Upper lobe of left lung (tissue), 6 donors: Measurements from ENCODE around the gene LHX2. TPM values are rescaled to one million over a fixed set of nuclear protein-coding genes. Genes with fewer than 3 reads are reported as not detected.
A peak's percentile ranks its signal among the peaks of the same experiment; 100 is the strongest.
"Not testable (repeated sequence)": the region's sequence is repeated elsewhere in the genome, so short reads cannot be mapped to it uniquely, and the experiment has no call there.

ENCODE experiments used
- ATAC-seq, 2 donors: fragments of 200-7000 bp; cut with Tn5 transposase; one replicate each; pipeline ENCODE4 v1.9.1; 2022; ENCODE audit warnings: mild to moderate bottlenecking in 2 of 2, moderate library complexity in 2 of 2; ENCODE audit not compliant: low FRiP score in 2 of 2
- DNase-seq, 2 donors: peaks; one replicate each; pipeline ENCODE4 v3.0.0-alpha.2; 2019 to 2020
- H3K27ac ChIP-seq, 4 donors: fragments of 200-600 bp; sonication (generic); one replicate each; pipeline ENCODE4 v1.5.1; 2016 to 2019
- H3K27me3 ChIP-seq, 4 donors: fragments of 200-600 bp; sonication (generic); one replicate each; pipeline ENCODE4 v1.5.1; 2017 to 2019
- H3K36me3 ChIP-seq, 4 donors: fragments of 200-600 bp; sonication (generic); one replicate each; pipeline ENCODE4 v1.5.1; 2016 to 2019
- H3K4me1 ChIP-seq, 4 donors: fragments of 200-600 bp; sonication (generic); one replicate each; pipeline ENCODE4 v1.5.1; 2018 to 2019
- H3K4me3 ChIP-seq, 4 donors: fragments of 200-600 bp; sonication (generic); one replicate each; pipeline ENCODE4 v1.5.1; 2017 to 2019; ENCODE audit warnings: mild to moderate bottlenecking in 2 of 4, moderate library complexity in 1 of 4
- H3K9me3 ChIP-seq, 4 donors: fragments of 200-600 bp; sonication (generic); one replicate each; pipeline ENCODE4 v1.5.1; 2018 to 2019
- EP300 ChIP-seq, 4 donors: sonication (generic); formaldehyde crosslinking; IDR thresholded peaks; one replicate each; pipeline ENCODE4 v1.5.1; 2017; ENCODE audit warnings: antibody characterized with exemption in 4 of 4, control low read depth in 2 of 4
- POLR2A ChIP-seq, 4 donors: fragments of 450-650 bp; IDR thresholded peaks; one replicate each; pipeline ENCODE4 v1.5.1; 2016 to 2017; ENCODE audit warnings: antibody characterized with exemption in 4 of 4, mild to moderate bottlenecking in 2 of 4
- POLR2AphosphoS5 ChIP-seq, 2 donors: sonication (generic); formaldehyde crosslinking; IDR thresholded peaks; one replicate each; pipeline ENCODE4 v1.5.1; 2017; ENCODE audit warnings: antibody characterized with exemption in 2 of 2
- WGBS, 2 donors: methylation state at CpG; one replicate each; pipeline ENCODE4 v1.1.5; 2017 to 2018; 5-methylcytosine and 5-hydroxymethylcytosine counted together
- total RNA-seq, 6 donors: library from RNA; depleted of rRNA in 4 of 6; stranded (reverse); fragments of >200 nt in 4 of 6; gene quantifications; one replicate each; pipeline versions ENCODE4 v1.1.0 to v1.2.1, GENCODE V29; 2016 to 2021
- TF ChIP-seq, protein P1 (sequence below), 6 experiments: fragments of 450-650 bp in 4 of 6; fragments of 200-600 bp in 2 of 6; sonication (generic) in 2 of 6; IDR thresholded peaks; one replicate each; pipeline ENCODE4 v1.5.1; 2016 to 2019; ENCODE audit warnings: antibody characterized with exemption in 6 of 6
- donor health status: DM: no; HTN: no; CAD: no; lungs with moderate emphysema.
- donor health status: DM: no; HTN: yes; CAD: no; lungs with severe emphysema.

LHX2 gene
- total RNA-seq, 6 donors from 2014 or later, result not detected

DNA sequence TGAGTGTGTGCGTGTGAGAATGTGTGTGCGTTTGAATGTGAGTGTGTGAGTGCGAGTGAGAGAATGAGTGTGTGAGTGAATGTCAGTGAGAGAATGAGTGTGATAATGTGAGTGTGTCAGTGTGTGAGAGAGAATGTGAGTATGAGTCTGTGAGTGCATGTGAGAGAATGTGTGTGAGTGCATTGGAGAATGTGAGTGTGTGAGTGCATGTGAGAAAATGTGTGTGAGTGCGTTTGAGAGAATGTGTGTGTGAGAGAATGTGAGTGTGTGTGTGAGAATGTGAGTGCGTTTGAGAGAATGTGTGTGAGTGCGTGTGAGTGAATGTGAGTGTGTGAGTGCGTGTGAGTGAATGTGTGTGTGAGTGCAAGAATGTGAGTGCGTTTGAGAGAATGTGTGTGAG, 39.0 kb upstream of the LHX2 start:
- no peaks in the 10 kb centered on the region for H3K36me3 ChIP-seq
- no peaks in the 10 kb centered on the region for H3K9me3 ChIP-seq
- TF ChIP-seq EP300 (IDR thresholded peaks at IDR 0.05), result no peak
- TF ChIP-seq, protein P1, sequence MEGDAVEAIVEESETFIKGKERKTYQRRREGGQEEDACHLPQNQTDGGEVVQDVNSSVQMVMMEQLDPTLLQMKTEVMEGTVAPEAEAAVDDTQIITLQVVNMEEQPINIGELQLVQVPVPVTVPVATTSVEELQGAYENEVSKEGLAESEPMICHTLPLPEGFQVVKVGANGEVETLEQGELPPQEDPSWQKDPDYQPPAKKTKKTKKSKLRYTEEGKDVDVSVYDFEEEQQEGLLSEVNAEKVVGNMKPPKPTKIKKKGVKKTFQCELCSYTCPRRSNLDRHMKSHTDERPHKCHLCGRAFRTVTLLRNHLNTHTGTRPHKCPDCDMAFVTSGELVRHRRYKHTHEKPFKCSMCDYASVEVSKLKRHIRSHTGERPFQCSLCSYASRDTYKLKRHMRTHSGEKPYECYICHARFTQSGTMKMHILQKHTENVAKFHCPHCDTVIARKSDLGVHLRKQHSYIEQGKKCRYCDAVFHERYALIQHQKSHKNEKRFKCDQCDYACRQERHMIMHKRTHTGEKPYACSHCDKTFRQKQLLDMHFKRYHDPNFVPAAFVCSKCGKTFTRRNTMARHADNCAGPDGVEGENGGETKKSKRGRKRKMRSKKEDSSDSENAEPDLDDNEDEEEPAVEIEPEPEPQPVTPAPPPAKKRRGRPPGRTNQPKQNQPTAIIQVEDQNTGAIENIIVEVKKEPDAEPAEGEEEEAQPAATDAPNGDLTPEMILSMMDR (IDR thresholded peaks at IDR 0.05), result no peak
- TF ChIP-seq POLR2AphosphoS5 (IDR thresholded peaks at IDR 0.05), result no peak
- TF ChIP-seq POLR2A (IDR thresholded peaks at IDR 0.05), result no peak
- no peak overlapping the region for H3K27ac ChIP-seq
- WGBS, 2 donors, result 96 to 98% methylated on average over 8 of the region's 8 CpGs
- H3K4me1 ChIP-seq, result no peaks in the 10 kb centered on the region
- no peaks in the 10 kb centered on the region for H3K27me3 ChIP-seq
- DNase-seq (no peak), ATAC-seq (no peak)
- H3K4me3 ChIP-seq, result no peak overlapping the region

DNA sequence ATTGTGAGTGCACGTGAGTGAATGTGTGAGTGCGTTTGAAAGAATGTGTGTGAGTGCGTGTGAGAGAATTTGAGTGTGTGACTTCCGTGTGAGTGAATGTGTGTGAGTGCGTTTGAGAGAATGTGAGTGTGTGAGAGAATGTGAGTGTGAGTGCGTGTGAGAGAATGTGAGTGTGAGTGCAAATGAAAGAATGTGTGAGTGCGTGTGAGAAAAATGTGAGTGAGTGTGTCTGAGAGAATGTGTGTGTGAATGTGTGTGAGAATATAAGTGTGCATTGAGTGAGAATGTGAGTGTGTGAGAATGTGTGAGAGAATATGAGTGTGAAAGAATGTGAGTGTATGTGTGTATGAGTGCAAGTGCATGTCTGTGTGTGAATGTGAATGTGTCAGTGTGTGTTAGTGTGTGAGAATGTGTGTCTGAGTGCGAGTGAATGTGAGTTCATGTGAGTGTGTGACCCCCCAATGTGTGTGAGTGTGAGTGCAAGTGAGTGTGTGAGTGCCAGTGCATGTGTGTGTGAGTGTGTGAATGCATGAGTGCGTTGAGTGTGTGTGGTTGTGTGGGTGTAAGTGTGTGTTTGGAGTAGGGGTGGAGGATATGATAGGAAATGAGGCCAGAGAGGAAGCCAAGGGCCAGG, 37.9 kb upstream of the LHX2 start:
- WGBS, 2 donors, result 84 to 85% methylated on average over 9 of the region's 9 CpGs
- Histone ChIP-seq H3K9me3 (no peaks in the 10 kb centered on the region), H3K4me3 (no peak overlapping the region), H3K4me1 (no peaks in the 10 kb centered on the region), H3K36me3 (no peaks in the 10 kb centered on the region), H3K27me3 (no peaks in the 10 kb centered on the region), H3K27ac (no peak overlapping the region)
- TF ChIP-seq POLR2A (IDR thresholded peaks at IDR 0.05), result no peak
- no peak for TF ChIP-seq POLR2AphosphoS5 (IDR thresholded peaks at IDR 0.05)
- TF ChIP-seq EP300 (IDR thresholded peaks at IDR 0.05), result no peak
- TF ChIP-seq, protein P1 (IDR thresholded peaks at IDR 0.05), result no peak
- ATAC-seq (no peak), DNase-seq (no peak)

GRCh38 chr9:123974471-123974870, 37.1 kb upstream of the LHX2 start:
- no peak overlapping the region for H3K4me3 ChIP-seq
- no peaks in the 10 kb centered on the region for H3K36me3 ChIP-seq
- no peaks in the 10 kb centered on the region for H3K4me1 ChIP-seq
- H3K9me3 ChIP-seq, result no peaks in the 10 kb centered on the region
- 48 to 86% methylated on average over 4 to 12 of the region's 12 CpGs for WGBS, 2 donors
- H3K27ac ChIP-seq, result no peak overlapping the region
- ATAC-seq, result no peak
- H3K27me3 ChIP-seq, result no peaks in the 10 kb centered on the region
- peak in 1 of 2 donors; percentile 57 for DNase-seq
- TF ChIP-seq EP300 (IDR thresholded peaks at IDR 0.05) (no peak), POLR2A (IDR thresholded peaks at IDR 0.05) (no peak), POLR2AphosphoS5 (IDR thresholded peaks at IDR 0.05) (no peak)
- TF ChIP-seq, protein P1 (IDR thresholded peaks at IDR 0.05), result no peak

DNA sequence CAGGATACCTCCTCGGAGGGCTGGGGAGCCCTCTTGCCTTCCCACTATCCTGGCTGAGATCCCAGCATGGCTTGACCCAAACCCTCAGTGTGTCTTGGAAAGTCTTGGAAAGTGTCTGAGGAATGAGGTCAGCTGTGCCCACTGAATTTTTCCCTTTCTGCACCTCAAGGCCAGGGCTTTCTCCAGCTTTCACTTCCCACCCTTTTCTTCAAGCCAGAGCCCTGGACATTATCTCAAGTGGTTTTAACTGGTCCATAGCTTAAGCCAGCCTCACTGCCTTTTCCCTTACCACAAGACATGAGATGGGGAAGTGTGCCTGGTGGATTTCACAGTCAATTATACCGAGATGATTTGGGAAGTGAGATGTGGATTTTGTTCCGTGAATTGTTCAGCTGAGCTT, 35.7 kb upstream of the LHX2 start:
- Histone ChIP-seq H3K4me1 (no peaks in the 10 kb centered on the region), H3K27me3 (no peaks in the 10 kb centered on the region)

DNA sequence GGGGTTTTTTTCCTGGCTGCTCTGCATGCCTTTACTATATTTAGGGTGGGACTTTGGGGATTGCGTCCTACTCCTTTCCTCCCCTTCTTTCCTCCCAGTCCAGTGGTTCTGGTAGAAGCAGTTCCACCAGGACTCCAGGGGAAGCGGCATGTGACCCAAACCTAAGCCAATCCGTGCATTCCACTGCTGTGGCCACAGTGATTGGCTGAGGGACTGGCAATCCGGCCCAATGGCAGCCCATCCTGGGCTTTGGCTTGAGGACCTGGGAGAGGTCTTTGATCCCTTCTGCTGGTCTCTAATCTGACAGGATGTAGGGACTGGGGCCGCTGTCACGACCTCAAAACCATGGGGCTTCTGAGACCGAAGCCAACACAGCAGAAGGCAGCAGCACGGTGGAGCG, 35.0 kb upstream of the LHX2 start:
- not testable (repeated sequence) for ATAC-seq, DNase-seq
- no CpG with 5 or more reads among the region's 9 CpGs for WGBS, 2 donors

More for the DNA sequence above, 35.7 kb upstream of the LHX2 start:
- ATAC-seq (no peak), DNase-seq (no peak)
- 56 to 57% methylated on average over 3 of the region's 3 CpGs for WGBS, 2 donors
- TF ChIP-seq POLR2AphosphoS5 (IDR thresholded peaks at IDR 0.05) (no peak), POLR2A (IDR thresholded peaks at IDR 0.05) (no peak), EP300 (IDR thresholded peaks at IDR 0.05) (no peak)
- TF ChIP-seq, protein P1 (IDR thresholded peaks at IDR 0.05), result no peak
- Histone ChIP-seq H3K36me3 (no peaks in the 10 kb centered on the region), H3K9me3 (no peaks in the 10 kb centered on the region), H3K4me3 (no peak overlapping the region), H3K27ac (no peak overlapping the region)

More for the DNA sequence above, 35.0 kb upstream of the LHX2 start:
- not testable (repeated sequence) for H3K27me3 ChIP-seq, H3K27ac ChIP-seq, H3K4me3 ChIP-seq, H3K36me3 ChIP-seq, H3K9me3 ChIP-seq, H3K4me1 ChIP-seq
